Erythroblast (primary cell): ENCODE measurements around the gene ISL2.

Experiments
- GATA1 ChIP-seq: IDR thresholded peaks from 2 replicates; pipeline ENCODE4 v1.6.1; 2011; ENCODE audit warnings: low read depth, mild to moderate bottlenecking, control low read depth, low read length, moderate library complexity
- POLR2A ChIP-seq: IDR thresholded peaks from 2 replicates; pipeline ENCODE4 v1.6.1; 2011; ENCODE audit warnings: mild to moderate bottlenecking, low read length

GRCh38 chr15:76337696-76338485 is 1.3 kb downstream of the ISL2 start:
- TF ChIP-seq POLR2A, result no peak
- no peak for TF ChIP-seq GATA1
